ENCODE data around the gene AQP12B. TPM values are rescaled to one million over a fixed set of nuclear protein-coding genes. Genes with fewer than 3 reads are reported as not detected.
A peak's percentile ranks its signal among the peaks of the same experiment; 100 is the strongest.

AQP12B gene
- total RNA-seq, 1 experiment from 2014 or later, result not detected

- H3K27ac ChIP-seq (ENCODE audit: insufficient read length, low read depth, low read length), result no peak overlapping the region
- TF ChIP-seq CTCF (conservative IDR thresholded peaks at IDR 0.05), result no peak
- H3K27ac Mint-ChIP-seq, result peak overlapping the region; percentile 56 to 74 (median 68); a peak in 3 of 7 replicates
Observed at GRCh38 chr2:240726876-240727275, 44.2 kb upstream of the AQP12B start.

More at GRCh38 chr2:240726876-240727275, 44.2 kb upstream of the AQP12B start:
- no peak overlapping the region for H3T11ph ChIP-seq (ENCODE audit: low read length)
- no peak overlapping the region for H2AFZ ChIP-seq (ENCODE audit: low read length)
- Mint-ChIP-seq H3K27me3 (ENCODE audit: low read depth) (no peaks in the 10 kb centered on the region; the same call in none of the 2 replicates), H3K9me3 (no peaks in the 10 kb centered on the region), H3K4me1 (no peaks in the 10 kb centered on the region), H3K36me3 (ENCODE audit: insufficient read depth in 1 of 3, low read depth in 3 of 3) (peaks cover 26 to 60% (median 48%) of the 10 kb centered on the region in 3 experiments; a peak in 6 of 7 replicates), H3K4me3 (no peak overlapping the region; a peak in 1 of 5 replicates)
- H4K5ac ChIP-seq (ENCODE audit: insufficient read length, low read depth, low read length), result no peak overlapping the region
- no peak overlapping the region for H2BK120ac ChIP-seq (ENCODE audit: low read depth, low read length, poor library complexity, severe bottlenecking)
- H4K91ac ChIP-seq (ENCODE audit: insufficient read length, low read depth, low read length), result no peak overlapping the region
- no peak overlapping the region for H4K8ac ChIP-seq (replicated peaks; ENCODE audit: insufficient read length, low read depth, low read length)
- no peak overlapping the region for H2AK5ac ChIP-seq (ENCODE audit: insufficient read length, low read length)
- no peak overlapping the region for H3K14ac ChIP-seq (ENCODE audit: insufficient read depth, low read length)
- no peak overlapping the region for H3K23ac ChIP-seq (ENCODE audit: insufficient read length, low read depth, low read length)
- DNase-seq, result no peak
- no peaks in the 10 kb centered on the region for H3K79me2 ChIP-seq (ENCODE audit: insufficient read depth, low read length)
- H3K27me3 ChIP-seq (ENCODE audit: insufficient read depth, low read length), result no peaks in the 10 kb centered on the region
- H3K4me2 ChIP-seq (ENCODE audit: insufficient read depth, insufficient read length, low read length), result no peak overlapping the region
- H3K4ac ChIP-seq (ENCODE audit: low read depth, low read length), result no peak overlapping the region
- no peak overlapping the region for H3K9ac ChIP-seq (ENCODE audit: extremely low read depth, insufficient read length, low read length)
- no peak overlapping the region for H3K18ac ChIP-seq (ENCODE audit: insufficient read length, low read depth, low read length)
- no peaks in the 10 kb centered on the region for H3K23me2 ChIP-seq (ENCODE audit: insufficient read length, low read depth, low read length, poor library complexity, severe bottlenecking)
- no peaks in the 10 kb centered on the region for H3K9me3 ChIP-seq (ENCODE audit: control insufficient read depth, low read depth, low read length)
- H3K4me1 ChIP-seq (ENCODE audit: insufficient read depth, low read length), result no peaks in the 10 kb centered on the region
- no peak overlapping the region for H3K56ac ChIP-seq (ENCODE audit: insufficient read length, low read depth, low read length)
- no CpG with 5 or more reads among the region's 14 CpGs for WGBS (ENCODE audit: extremely low coverage, insufficient read length, low lambda C conversion rate)
- H2BK20ac ChIP-seq (ENCODE audit: low read depth, low read length, poor library complexity, severe bottlenecking), result no peak overlapping the region
- H3K79me1 ChIP-seq (ENCODE audit: insufficient read depth, low read depth, low read length, poor library complexity, severe bottlenecking), result no peaks in the 10 kb centered on the region
- H2BK12ac ChIP-seq (ENCODE audit: insufficient read length, low read depth, low read length), result no peak overlapping the region
- H2BK15ac ChIP-seq (ENCODE audit: low read depth, low read length), result no peak overlapping the region
- no peaks in the 10 kb centered on the region for H4K20me1 ChIP-seq (ENCODE audit: control insufficient read depth, insufficient read depth, insufficient read length)
- H2BK5ac ChIP-seq (ENCODE audit: insufficient read length, low read length), result no peak overlapping the region
